Measurements from ENCODE around the gene SCRN2.

DNA sequence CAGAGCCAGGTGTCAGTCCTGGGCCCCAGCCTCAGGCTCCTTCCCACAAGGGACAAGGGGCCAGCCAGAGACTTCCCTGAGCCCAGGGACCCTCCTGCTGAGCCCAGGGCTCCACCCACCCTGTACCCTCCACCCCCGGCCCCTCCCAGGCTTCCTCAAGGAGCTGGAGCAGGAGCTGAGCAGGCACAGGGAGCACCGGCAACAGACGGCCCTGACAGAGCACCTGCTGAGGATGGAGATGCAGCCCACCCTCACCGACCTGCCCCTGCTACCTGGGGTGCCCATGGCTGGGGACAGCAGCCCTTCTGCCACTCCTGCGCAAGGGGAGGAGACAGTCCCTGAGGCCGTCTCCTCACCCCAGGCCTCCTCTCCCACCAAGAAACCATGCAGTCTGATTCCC, 4.5 kb downstream of the SCRN2 start:
- TF ChIP-seq POLR2A (IDR thresholded peaks at IDR 0.05), result no peak
- TF ChIP-seq, protein P1, sequence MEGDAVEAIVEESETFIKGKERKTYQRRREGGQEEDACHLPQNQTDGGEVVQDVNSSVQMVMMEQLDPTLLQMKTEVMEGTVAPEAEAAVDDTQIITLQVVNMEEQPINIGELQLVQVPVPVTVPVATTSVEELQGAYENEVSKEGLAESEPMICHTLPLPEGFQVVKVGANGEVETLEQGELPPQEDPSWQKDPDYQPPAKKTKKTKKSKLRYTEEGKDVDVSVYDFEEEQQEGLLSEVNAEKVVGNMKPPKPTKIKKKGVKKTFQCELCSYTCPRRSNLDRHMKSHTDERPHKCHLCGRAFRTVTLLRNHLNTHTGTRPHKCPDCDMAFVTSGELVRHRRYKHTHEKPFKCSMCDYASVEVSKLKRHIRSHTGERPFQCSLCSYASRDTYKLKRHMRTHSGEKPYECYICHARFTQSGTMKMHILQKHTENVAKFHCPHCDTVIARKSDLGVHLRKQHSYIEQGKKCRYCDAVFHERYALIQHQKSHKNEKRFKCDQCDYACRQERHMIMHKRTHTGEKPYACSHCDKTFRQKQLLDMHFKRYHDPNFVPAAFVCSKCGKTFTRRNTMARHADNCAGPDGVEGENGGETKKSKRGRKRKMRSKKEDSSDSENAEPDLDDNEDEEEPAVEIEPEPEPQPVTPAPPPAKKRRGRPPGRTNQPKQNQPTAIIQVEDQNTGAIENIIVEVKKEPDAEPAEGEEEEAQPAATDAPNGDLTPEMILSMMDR (IDR thresholded peaks at IDR 0.05 in 4 of 5, conservative IDR thresholded peaks at IDR 0.05 in 1 of 5), result no peak
